GM10248 (cell line): ENCODE results near the gene PASD1.
"Not testable (repeated sequence)": the region's sequence is repeated elsewhere in the genome, so short reads cannot be mapped to it uniquely, and the experiment has no call there.

Source experiments
- CTCF ChIA-PET: fragments of 300-600 bp; sonication (Branson Sonifier 250); formaldehyde crosslinking; extraction: SDS; loops from one replicate; lab custom pipeline; 2021; ENCODE audit warnings: antibody characterized with exemption; lab: Yijun Ruan, JAX
- POLR2A ChIA-PET: fragments of 350-650 bp; sonication (Branson Sonifier 250); formaldehyde crosslinking; extraction: SDS; loops from one replicate; lab custom pipeline; 2020; ENCODE audit warnings: antibody characterized with exemption; lab: Yijun Ruan, JAX
- DNase-seq: peaks from one replicate; pipeline ENCODE4 v3.0.0; 2012; ENCODE audit errors: extremely low spot score
- CTCF ChIP-seq: IDR thresholded peaks from 2 replicates; pipeline ENCODE4 v1.5.1; 2012; ENCODE audit warnings: mild to moderate bottlenecking, low read depth; ENCODE audit errors: extremely low read depth, missing control alignments, control extremely low read depth

The PASD1 gene

GRCh38 chrX:151537572-151537971 lies 25.9 kb upstream of the PASD1 start:
- ChIA-PET CTCF (no interaction called here), POLR2A (no interaction called here)
- DNase-seq = no peak
- TF ChIP-seq CTCF = no peak

GRCh38 chrX:151538190-151539122 lies 25.0 kb upstream of the PASD1 start:
- no peak for DNase-seq
- ChIA-PET POLR2A (no interaction called here), CTCF (no interaction called here)
- no peak for TF ChIP-seq CTCF

GRCh38 chrX:151543706-151544105 lies 19.8 kb upstream of the PASD1 start:
- ChIA-PET CTCF (no interaction called here), POLR2A (no interaction called here)
- DNase-seq = no peak
- no peak for TF ChIP-seq CTCF

GRCh38 chrX:151546226-151546625 lies 17.2 kb upstream of the PASD1 start:
- CTCF ChIA-PET, POLR2A ChIA-PET, DNase-seq: not testable (repeated sequence)

- POLR2A ChIA-PET, CTCF ChIA-PET, DNase-seq: not testable (repeated sequence)
Measured at GRCh38 chrX:151551176-151551575, 12.3 kb upstream of the PASD1 start.

- POLR2A ChIA-PET = no interaction called here
- no peak for DNase-seq
- CTCF ChIA-PET = no interaction called here
- TF ChIP-seq CTCF = no peak
Measured at GRCh38 chrX:151552743-151553142, 10.7 kb upstream of the PASD1 start.

GRCh38 chrX:151555301-151555700 lies 8.2 kb upstream of the PASD1 start:
- DNase-seq, POLR2A ChIA-PET, CTCF ChIA-PET: not testable (repeated sequence)

GRCh38 chrX:151562485-151562884 lies 990 bp upstream of the PASD1 start:
- POLR2A ChIA-PET, DNase-seq, CTCF ChIA-PET: not testable (repeated sequence)

- CTCF ChIA-PET, DNase-seq, POLR2A ChIA-PET: not testable (repeated sequence)
Measured at GRCh38 chrX:151563003-151563402, 472 bp upstream of the PASD1 start.
